ENCODE data around the gene GPR39.

DNA sequence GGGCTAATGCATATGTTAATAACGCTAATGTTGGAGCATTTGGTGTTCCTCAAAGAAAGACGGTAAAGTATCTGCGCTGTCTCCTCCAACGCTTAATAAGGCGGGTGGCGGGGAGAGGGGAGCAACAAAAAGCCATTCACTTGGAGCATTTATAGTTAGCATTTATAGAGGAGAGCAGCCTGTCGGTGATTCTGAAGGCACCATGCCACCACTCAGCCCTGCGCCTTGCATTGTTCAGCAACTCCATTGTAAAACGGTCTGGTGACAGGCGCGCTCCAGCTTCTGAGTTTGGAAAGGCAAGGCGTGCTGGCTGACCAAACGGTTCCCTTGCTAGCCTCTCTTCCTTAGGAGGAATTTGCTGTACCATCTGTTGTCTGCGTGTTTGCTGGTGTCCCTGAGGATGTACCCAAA, 169.5 kb downstream of the GPR39 start:
- TF ChIP-seq, protein P1, sequence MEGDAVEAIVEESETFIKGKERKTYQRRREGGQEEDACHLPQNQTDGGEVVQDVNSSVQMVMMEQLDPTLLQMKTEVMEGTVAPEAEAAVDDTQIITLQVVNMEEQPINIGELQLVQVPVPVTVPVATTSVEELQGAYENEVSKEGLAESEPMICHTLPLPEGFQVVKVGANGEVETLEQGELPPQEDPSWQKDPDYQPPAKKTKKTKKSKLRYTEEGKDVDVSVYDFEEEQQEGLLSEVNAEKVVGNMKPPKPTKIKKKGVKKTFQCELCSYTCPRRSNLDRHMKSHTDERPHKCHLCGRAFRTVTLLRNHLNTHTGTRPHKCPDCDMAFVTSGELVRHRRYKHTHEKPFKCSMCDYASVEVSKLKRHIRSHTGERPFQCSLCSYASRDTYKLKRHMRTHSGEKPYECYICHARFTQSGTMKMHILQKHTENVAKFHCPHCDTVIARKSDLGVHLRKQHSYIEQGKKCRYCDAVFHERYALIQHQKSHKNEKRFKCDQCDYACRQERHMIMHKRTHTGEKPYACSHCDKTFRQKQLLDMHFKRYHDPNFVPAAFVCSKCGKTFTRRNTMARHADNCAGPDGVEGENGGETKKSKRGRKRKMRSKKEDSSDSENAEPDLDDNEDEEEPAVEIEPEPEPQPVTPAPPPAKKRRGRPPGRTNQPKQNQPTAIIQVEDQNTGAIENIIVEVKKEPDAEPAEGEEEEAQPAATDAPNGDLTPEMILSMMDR (IDR thresholded peaks at IDR 0.05): no peak
- TF ChIP-seq POLR2A (IDR thresholded peaks at IDR 0.05): no peak

All from uterus (tissue), 2 donors.